Measurements from ENCODE around the gene PAPOLA.

- TF ChIP-seq CTCF (IDR thresholded peaks at IDR 0.05) (no peak), TCF7L2 (IDR thresholded peaks at IDR 0.05; ENCODE audit: low read depth, low read length) (no peak), REST (IDR thresholded peaks at IDR 0.05; ENCODE audit: insufficient read depth in 1 of 2, low read depth in 2 of 2, low read length in 1 of 2) (no peak), POLR2AphosphoS5 (IDR thresholded peaks at IDR 0.05; ENCODE audit: low read depth, low read length) (no peak), SIN3A (IDR thresholded peaks at IDR 0.05; ENCODE audit: borderline replicate concordance, insufficient read depth, low read depth, low read length) (no peak)
Observed at GRCh38 chr14:96509457-96510090, 7.4 kb downstream of the PAPOLA start.

Data from Panc1 (cell line).